Breast epithelium (tissue), 3 donors: Measurements from ENCODE around the gene LINGO1.

ENCODE experiments used
- CTCF ChIP-seq, 3 donors: fragments of 450-650 bp; IDR thresholded peaks; one replicate each; pipeline ENCODE4 v1.5.1; 2016 to 2017; ENCODE audit warnings: antibody characterized with exemption in 3 of 3, mild to moderate bottlenecking in 3 of 3, moderate library complexity in 3 of 3
- POLR2AphosphoS5 ChIP-seq, 3 donors: sonication (generic); formaldehyde crosslinking; IDR thresholded peaks; one replicate each; pipeline ENCODE4 v1.6.1; 2017; ENCODE audit warnings: antibody characterized with exemption in 3 of 3

GRCh38 chr15:77671362-77672056, 38.8 kb upstream of the LINGO1 start:
- no peak for TF ChIP-seq CTCF (IDR thresholded peaks at IDR 0.05)
- no peak for TF ChIP-seq POLR2AphosphoS5 (IDR thresholded peaks at IDR 0.05)
